ENCODE data around the gene TP53I3.

The TP53I3 gene

GRCh38 chr2:24080701-24081100, 3.9 kb downstream of the TP53I3 start:
- FAIRE-seq, result no peak
- DNase-seq (ENCODE audit: insufficient read length, low spot score), result no peak
- no peak for TF ChIP-seq CTCF (IDR thresholded peaks at IDR 0.05; ENCODE audit: insufficient read depth, missing control alignments)

GRCh38 chr2:24077879-24078278, 6.8 kb downstream of the TP53I3 start:
- no peak for TF ChIP-seq CTCF (IDR thresholded peaks at IDR 0.05; ENCODE audit: insufficient read depth, missing control alignments)
- FAIRE-seq (no peak), DNase-seq (ENCODE audit: insufficient read length, low spot score) (no peak)

GRCh38 chr2:24077535-24077877, 7.1 kb downstream of the TP53I3 start:
- no peak for FAIRE-seq
- TF ChIP-seq CTCF (IDR thresholded peaks at IDR 0.05; ENCODE audit: insufficient read depth, missing control alignments), result no peak
- no peak for DNase-seq (ENCODE audit: insufficient read length, low spot score)

GRCh38 chr2:24076849-24077534, 7.6 kb downstream of the TP53I3 start:
- no peak for FAIRE-seq
- no peak for TF ChIP-seq CTCF (IDR thresholded peaks at IDR 0.05; ENCODE audit: insufficient read depth, missing control alignments)
- no peak for DNase-seq (ENCODE audit: insufficient read length, low spot score)

- TF ChIP-seq CTCF (IDR thresholded peaks at IDR 0.05; ENCODE audit: insufficient read depth, missing control alignments), result no peak
- FAIRE-seq (no peak), DNase-seq (ENCODE audit: insufficient read length, low spot score) (peak; percentile 71)
These were observed 8.5 kb downstream of the TP53I3 start, which contains the start of gene SF3B6 for GRCh38 chr2:24075915-24076848. Gene SF3B6 (minus strand): TSS chr2:24076326. CDS start chr2:24076229, 97 bp downstream.

- TF ChIP-seq CTCF (IDR thresholded peaks at IDR 0.05; ENCODE audit: insufficient read depth, missing control alignments), result no peak
- FAIRE-seq, result no peak
- DNase-seq (ENCODE audit: insufficient read length, low spot score), result no peak
These were observed 9.4 kb downstream of the TP53I3 start for GRCh38 chr2:24075259-24075658.

- no peak for TF ChIP-seq CTCF (IDR thresholded peaks at IDR 0.05; ENCODE audit: insufficient read depth, missing control alignments)
- no peak for DNase-seq (ENCODE audit: insufficient read length, low spot score)
- no peak for FAIRE-seq
These were observed 10.8 kb downstream of the TP53I3 start for GRCh38 chr2:24073816-24074215.
